CD4-positive, alpha-beta memory T cell (primary cell): ENCODE measurements around the gene ITPRIP. TPM values are rescaled to one million over a fixed set of nuclear protein-coding genes. Genes with fewer than 3 reads are reported as not detected.
A peak's percentile ranks its signal among the peaks of the same experiment; 100 is the strongest.

Experiments used
- CTCF ChIA-PET: fragments of 350-600 bp; sonication (Branson Sonifier 250); formaldehyde crosslinking; loops from one replicate; lab custom pipeline; 2021; ENCODE audit warnings: inconsistent platforms; ENCODE audit not compliant: partially characterized antibody; lab: Charles Lee
- POLR2A ChIA-PET: fragments of 350-600 bp; sonication (Branson Sonifier 250); formaldehyde crosslinking; loops from one replicate; lab custom pipeline; 2021; ENCODE audit not compliant: partially characterized antibody; lab: Charles Lee
- DNase-seq, 5 donors: peaks; one replicate each; pipeline versions ENCODE4 v3.0.0 to v3.0.0-alpha.2; 2020 to 2022; ENCODE audit warnings: mixed read lengths in 1 of 5
- H3K27ac ChIP-seq: one replicate; pipeline ENCODE4 v1.7.0; 2013; ENCODE audit warnings: low read depth, low read length
- H3K27me3 ChIP-seq: 2 replicates; pipeline ENCODE4 v1.7.0; 2013; ENCODE audit warnings: mild to moderate bottlenecking, low read length, moderate library complexity; ENCODE audit not compliant: insufficient read depth
- H3K36me3 ChIP-seq: 2 replicates; pipeline ENCODE4 v1.7.0; 2013; ENCODE audit warnings: mild to moderate bottlenecking, low read length, moderate library complexity; ENCODE audit not compliant: insufficient read depth
- H3K4me1 ChIP-seq: 2 replicates; pipeline ENCODE4 v1.7.0; 2013; ENCODE audit warnings: mild to moderate bottlenecking, low read length, moderate library complexity; ENCODE audit not compliant: insufficient read depth
- H3K4me3 ChIP-seq, 2 donors: one replicate each; pipeline ENCODE4 v1.7.0; 2013; ENCODE audit warnings: low read length in 2 of 2, mild to moderate bottlenecking in 1 of 2
- H3K9me3 ChIP-seq, 2 donors: one replicate each; pipeline ENCODE4 v1.7.0; 2013; ENCODE audit warnings: low read length in 2 of 2, control low read depth in 1 of 2; ENCODE audit not compliant: control insufficient read depth in 1 of 2
- H3K27ac Mint-ChIP-seq, 7 donors: one replicate each; pipeline ENCODE4 v1.8.0; 2020 to 2021; ENCODE audit warnings: mixed read lengths in 7 of 7, mild to moderate bottlenecking in 6 of 7, inconsistent platforms in 3 of 7, moderate library complexity in 3 of 7
- H3K27me3 Mint-ChIP-seq, 2 donors: one replicate each; pipeline ENCODE4 v1.8.0; 2020 to 2021; ENCODE audit warnings: mixed read lengths in 2 of 2
- H3K36me3 Mint-ChIP-seq, 2 donors: one replicate each; pipeline ENCODE4 v1.8.0; 2020 to 2021; ENCODE audit warnings: mixed read lengths in 2 of 2, inconsistent platforms in 1 of 2, mild to moderate bottlenecking in 1 of 2
- H3K4me1 Mint-ChIP-seq, 4 donors: one replicate each; pipeline ENCODE4 v1.8.0; 2020 to 2021; ENCODE audit warnings: mixed read lengths in 4 of 4, mild to moderate bottlenecking in 1 of 4
- H3K4me3 Mint-ChIP-seq, 8 donors: one replicate each; pipeline ENCODE4 v1.8.0; 2020 to 2021; ENCODE audit warnings: mixed read lengths in 8 of 8, mild to moderate bottlenecking in 7 of 8, moderate library complexity in 6 of 8, inconsistent platforms in 3 of 8
- H3K9me3 Mint-ChIP-seq, 8 donors: one replicate each; pipeline ENCODE4 v1.8.0; 2020 to 2021; ENCODE audit warnings: mixed read lengths in 8 of 8, mild to moderate bottlenecking in 5 of 8, inconsistent platforms in 3 of 8, moderate library complexity in 1 of 8
- intact Hi-C: fragments of 100-400 bp; cut with micrococcal nuclease; formaldehyde crosslinking; loops from one replicate; pipeline ENCODE4 v1.15.1; 2023
- polyA plus RNA-seq, 2 donors: library from polyadenylated mRNA; unstranded; fragments of 300-500 nt; fragmentation: Illumina TruSeq; gene quantifications; one replicate each; pipeline ENCODE4 v1.2.3, GENCODE V29; 2021
- total RNA-seq, 2 experiments: library from RNA; stranded (reverse); gene quantifications; one replicate each; pipeline ENCODE4 v1.2.3, GENCODE V29; 2021

ITPRIP gene
- total and polyA plus RNA-seq, 4 experiments from 2014 or later: 10.3 to 15.7 (median 14.2) TPM

- peaks cover 97% of the 10 kb centered on the region for H3K4me1 ChIP-seq
- no peaks in the 10 kb centered on the region for H3K27me3 ChIP-seq
- peak overlapping the region; percentile 38 for H3K27ac ChIP-seq
- no peaks in the 10 kb centered on the region for H3K36me3 ChIP-seq
- Mint-ChIP-seq H3K27ac (peak overlapping the region; percentile 92 to 98 (median 95)), H3K4me3 (peak overlapping the region in 3 of 8 donors; percentile 21 to 52 (median 40)), H3K4me1 (peaks cover 62 to 98% (median 87%) of the 10 kb centered on the region in 4 donors), H3K27me3 (no peaks in the 10 kb centered on the region), H3K9me3 (peaks cover 0 to 5% (median 0%) of the 10 kb centered on the region in 8 donors), H3K36me3 (peaks cover 0 to 31% of the 10 kb centered on the region in 2 donors)
- POLR2A ChIA-PET: interaction anchor here (5.9 kb wide), 1 partner anchor 25 kb away, joined by 40 read pairs; no protein-coding TSS in a partner anchor
- intact Hi-C loops: no loop called here
- no peaks in the 10 kb centered on the region for H3K9me3 ChIP-seq
- CTCF ChIA-PET: interaction anchor here (1.5 kb wide), 1 partner anchor 41 kb away, joined by 5 read pairs; no protein-coding TSS in a partner anchor
- no peak for DNase-seq
- H3K4me3 ChIP-seq: no peak overlapping the region
Measured at GRCh38 chr10:104332243-104333031, 5.8 kb downstream of the ITPRIP start.

GRCh38 chr10:104331208-104331838 is 6.9 kb downstream of the ITPRIP start:
- H3K36me3 ChIP-seq: no peaks in the 10 kb centered on the region
- H3K9me3 ChIP-seq: no peaks in the 10 kb centered on the region
- POLR2A ChIA-PET: interaction anchor here (5.9 kb wide), 1 partner anchor 24 kb away, joined by 40 read pairs; no protein-coding TSS in a partner anchor
- DNase-seq: no peak
- peaks cover 67 to 100% (median 92%) of the 10 kb centered on the region in 4 donors for H3K4me1 Mint-ChIP-seq
- no peaks in the 10 kb centered on the region for H3K27me3 Mint-ChIP-seq
- intact Hi-C loops: no loop called here
- no peak overlapping the region for H3K27ac ChIP-seq
- H3K27ac Mint-ChIP-seq: peak overlapping the region; percentile 65 to 98 (median 92)
- H3K4me3 Mint-ChIP-seq: peak overlapping the region in 2 of 8 donors; percentile 23 to 42
- H3K36me3 Mint-ChIP-seq: peaks cover 0 to 26% of the 10 kb centered on the region in 2 donors
- peaks cover 0 to 5% (median 0%) of the 10 kb centered on the region in 8 donors for H3K9me3 Mint-ChIP-seq
- H3K4me1 ChIP-seq: peaks cover 99% of the 10 kb centered on the region
- CTCF ChIA-PET: interaction anchor here (1.5 to 5.4 kb wide), 5 partner anchors 7 to 57 kb away, joined by 5 to 38 read pairs (median 13); partner anchors contain the start of genes CFAP58 and ITPRIP
- no peak overlapping the region for H3K4me3 ChIP-seq
- no peaks in the 10 kb centered on the region for H3K27me3 ChIP-seq

- Mint-ChIP-seq H3K4me1 (peaks cover 65 to 100% (median 90%) of the 10 kb centered on the region in 4 donors), H3K36me3 (peaks cover 0 to 26% of the 10 kb centered on the region in 2 donors), H3K27ac (peak overlapping the region; percentile 89 to 98 (median 96)), H3K9me3 (peaks cover 0 to 5% (median 0%) of the 10 kb centered on the region in 8 donors), H3K4me3 (peak overlapping the region in 7 of 8 donors; percentile 48 to 90 (median 80)), H3K27me3 (no peaks in the 10 kb centered on the region)
- no peak for DNase-seq
- Histone ChIP-seq H3K27ac (peak overlapping the region; percentile 64), H3K9me3 (no peaks in the 10 kb centered on the region), H3K36me3 (no peaks in the 10 kb centered on the region), H3K27me3 (no peaks in the 10 kb centered on the region), H3K4me1 (peaks cover 100% of the 10 kb centered on the region), H3K4me3 (peak overlapping the region in 1 of 2 donors; percentile 11)
- intact Hi-C loops: no loop called here
- ChIA-PET POLR2A (interaction anchor here (1.2 to 11.4 kb wide), 3 partner anchors 7 to 23 kb away, joined by 8 to 179 read pairs (median 40); partner anchors contain the start of gene ITPRIP), CTCF (interaction anchor here (0.8 to 5.4 kb wide), 7 partner anchors 8 to 56 kb away, joined by 3 to 38 read pairs (median 10); partner anchors contain the start of genes CFAP58 and ITPRIP)
Measured at GRCh38 chr10:104330168-104331110, 7.8 kb downstream of the ITPRIP start.

GRCh38 chr10:104329735-104330134 is 8.5 kb downstream of the ITPRIP start:
- H3K9me3 ChIP-seq: no peaks in the 10 kb centered on the region
- H3K27ac ChIP-seq: peak overlapping the region; percentile 64
- Mint-ChIP-seq H3K9me3 (peaks cover 0 to 5% (median 0%) of the 10 kb centered on the region in 8 donors), H3K27me3 (no peaks in the 10 kb centered on the region), H3K4me1 (peaks cover 66 to 100% (median 91%) of the 10 kb centered on the region in 4 donors), H3K27ac (peak overlapping the region; percentile 89 to 98 (median 96)), H3K36me3 (peaks cover 0 to 25% of the 10 kb centered on the region in 2 donors), H3K4me3 (peak overlapping the region in 7 of 8 donors; percentile 75 to 90 (median 80))
- POLR2A ChIA-PET: interaction anchor here (0.8 to 11.4 kb wide), 4 partner anchors 8 to 24 kb away, joined by 4 to 179 read pairs (median 24); partner anchors contain the start of genes CFAP58 and ITPRIP
- intact Hi-C loops: loop anchor here (1.0 to 10.0 kb wide), 4 partner anchors 9 to 415 kb away; partner anchors contain the start of genes ITPRIP and STN1
- H3K36me3 ChIP-seq: no peaks in the 10 kb centered on the region
- DNase-seq: no peak
- H3K4me3 ChIP-seq: peak overlapping the region in 1 of 2 donors; percentile 11
- no peaks in the 10 kb centered on the region for H3K27me3 ChIP-seq
- H3K4me1 ChIP-seq: peaks cover 100% of the 10 kb centered on the region
- CTCF ChIA-PET: interaction anchor here (0.8 to 5.4 kb wide), 6 partner anchors 9 to 55 kb away, joined by 3 to 38 read pairs (median 12); partner anchors contain the start of genes CFAP58 and ITPRIP

- peaks cover 68 to 100% (median 93%) of the 10 kb centered on the region in 4 donors for H3K4me1 Mint-ChIP-seq
- ChIA-PET CTCF (interaction anchor here (0.6 to 5.4 kb wide), 7 partner anchors 9 to 55 kb away, joined by 3 to 38 read pairs (median 10); partner anchors contain the start of genes CFAP58 and ITPRIP), POLR2A (interaction anchor here (0.6 to 11.4 kb wide), 7 partner anchors 8 to 599 kb away, joined by 3 to 179 read pairs (median 4); partner anchors contain the start of genes CFAP58 and ITPRIP)
- peak overlapping the region; percentile 89 to 98 (median 96) for H3K27ac Mint-ChIP-seq
- Histone ChIP-seq H3K27me3 (no peaks in the 10 kb centered on the region), H3K4me3 (peak overlapping the region; percentile 26 to 32), H3K4me1 (peaks cover 100% of the 10 kb centered on the region), H3K27ac (peak overlapping the region; percentile 64), H3K9me3 (no peaks in the 10 kb centered on the region), H3K36me3 (no peaks in the 10 kb centered on the region)
- DNase-seq: peak; percentile 73 to 96 (median 77)
- intact Hi-C loops: loop anchor here (1.0 to 10.0 kb wide), 4 partner anchors 9 to 414 kb away; partner anchors contain the start of genes ITPRIP and STN1
- peak overlapping the region; percentile 75 to 90 (median 82) for H3K4me3 Mint-ChIP-seq
- peaks cover 0 to 5% (median 0%) of the 10 kb centered on the region in 8 donors for H3K9me3 Mint-ChIP-seq
- no peaks in the 10 kb centered on the region for H3K27me3 Mint-ChIP-seq
- H3K36me3 Mint-ChIP-seq: peaks cover 0 to 22% of the 10 kb centered on the region in 2 donors
Measured at GRCh38 chr10:104328896-104329710, 9.2 kb downstream of the ITPRIP start.
